ENCODE data around the gene ADGRD2. TPM values are rescaled to one million over a fixed set of nuclear protein-coding genes. Genes with fewer than 3 reads are reported as not detected.
A peak's percentile ranks its signal among the peaks of the same experiment; 100 is the strongest.

The ADGRD2 gene
- total RNA-seq, 1 donor from 2014 or later: not detected

DNA sequence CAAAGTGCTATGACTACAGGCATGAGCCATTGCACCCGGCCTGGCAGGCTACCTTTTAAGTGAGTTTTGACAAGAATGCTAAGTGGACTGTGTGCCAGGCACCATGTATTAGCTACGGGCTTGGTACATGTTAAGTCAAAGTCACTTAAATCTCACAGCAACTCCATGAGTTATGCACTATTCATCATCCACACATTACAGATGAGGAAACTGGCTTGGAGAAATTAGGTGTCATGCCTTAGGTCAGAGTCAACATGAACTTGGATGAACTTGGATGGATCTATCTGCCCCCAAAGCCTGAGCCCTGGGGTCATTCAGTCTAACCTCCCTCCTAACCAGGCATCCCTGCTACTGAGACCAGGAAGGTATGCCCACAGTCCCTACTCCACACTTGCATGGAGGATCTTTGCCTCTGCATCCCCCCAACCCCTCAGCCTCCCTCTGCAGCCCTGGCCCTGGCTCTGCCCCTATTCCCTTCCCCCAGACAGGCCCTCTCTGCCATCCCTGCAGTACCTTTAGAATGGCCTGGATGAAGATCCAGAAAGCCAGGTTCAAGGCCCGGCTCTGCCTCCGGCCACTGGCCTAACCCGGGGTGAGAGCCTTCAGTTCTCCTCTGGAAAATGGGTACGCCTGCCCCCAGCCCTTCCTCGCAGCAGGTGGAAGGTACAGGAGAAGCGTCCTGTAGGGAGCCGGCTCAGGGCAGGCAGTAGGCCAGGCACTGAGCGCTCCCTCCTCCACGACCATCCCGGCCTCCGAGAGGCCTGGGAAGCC lies 685 bp upstream of the ADGRD2 start:
- no peak overlapping the region for H3K4me3 ChIP-seq
- no peaks in the 10 kb centered on the region for H3K9me3 ChIP-seq (replicated peaks)
- peaks cover 69% of the 10 kb centered on the region for H3K27me3 ChIP-seq (ENCODE audit: low read depth)
- H3K36me3 ChIP-seq: no peaks in the 10 kb centered on the region
- intact Hi-C loops (cut with micrococcal nuclease): no loop called here
- H3K27ac ChIP-seq (replicated peaks): no peak overlapping the region
- peaks cover 29% of the 10 kb centered on the region for H3K4me1 ChIP-seq
- TF ChIP-seq, protein P1, sequence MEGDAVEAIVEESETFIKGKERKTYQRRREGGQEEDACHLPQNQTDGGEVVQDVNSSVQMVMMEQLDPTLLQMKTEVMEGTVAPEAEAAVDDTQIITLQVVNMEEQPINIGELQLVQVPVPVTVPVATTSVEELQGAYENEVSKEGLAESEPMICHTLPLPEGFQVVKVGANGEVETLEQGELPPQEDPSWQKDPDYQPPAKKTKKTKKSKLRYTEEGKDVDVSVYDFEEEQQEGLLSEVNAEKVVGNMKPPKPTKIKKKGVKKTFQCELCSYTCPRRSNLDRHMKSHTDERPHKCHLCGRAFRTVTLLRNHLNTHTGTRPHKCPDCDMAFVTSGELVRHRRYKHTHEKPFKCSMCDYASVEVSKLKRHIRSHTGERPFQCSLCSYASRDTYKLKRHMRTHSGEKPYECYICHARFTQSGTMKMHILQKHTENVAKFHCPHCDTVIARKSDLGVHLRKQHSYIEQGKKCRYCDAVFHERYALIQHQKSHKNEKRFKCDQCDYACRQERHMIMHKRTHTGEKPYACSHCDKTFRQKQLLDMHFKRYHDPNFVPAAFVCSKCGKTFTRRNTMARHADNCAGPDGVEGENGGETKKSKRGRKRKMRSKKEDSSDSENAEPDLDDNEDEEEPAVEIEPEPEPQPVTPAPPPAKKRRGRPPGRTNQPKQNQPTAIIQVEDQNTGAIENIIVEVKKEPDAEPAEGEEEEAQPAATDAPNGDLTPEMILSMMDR (IDR thresholded peaks at IDR 0.05; ENCODE audit: borderline replicate concordance): no peak
- DNase-seq: no peak

DNA sequence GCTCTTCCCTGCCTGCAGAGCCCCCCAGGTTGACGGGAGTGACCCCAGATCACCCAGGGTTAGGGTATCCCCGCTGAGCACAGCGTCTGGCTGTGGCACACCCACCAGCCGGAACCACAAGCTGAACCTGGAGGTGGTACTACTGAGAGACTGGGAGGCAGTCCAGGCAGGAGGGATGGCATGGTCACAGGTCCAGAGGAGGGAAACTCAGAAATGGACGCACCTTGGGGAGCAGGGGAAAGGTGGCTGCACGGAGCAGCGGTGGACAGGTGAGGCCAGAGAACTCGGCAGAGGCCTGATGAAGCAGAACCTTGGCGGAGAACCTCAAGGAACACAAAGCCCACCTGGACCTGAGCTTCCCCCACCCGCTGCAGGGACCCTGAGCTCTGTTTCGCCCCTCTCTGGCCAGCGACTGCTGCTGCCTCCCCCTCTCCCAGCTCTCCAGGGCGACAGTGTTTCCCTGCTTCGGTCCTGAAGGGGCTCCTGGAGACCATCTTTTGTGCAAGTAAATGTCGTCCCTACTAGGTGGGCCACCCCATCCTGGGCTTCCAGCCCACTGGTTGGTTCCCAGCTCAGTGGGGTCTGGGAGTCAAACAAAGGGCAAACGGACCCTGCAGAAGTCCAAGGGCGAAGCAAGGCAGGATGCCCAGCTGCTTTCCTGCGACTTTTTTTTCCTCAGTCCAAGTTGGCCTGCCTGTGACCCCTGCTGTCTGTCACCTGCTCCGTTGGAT lies 845 bp downstream of the ADGRD2 start:
- no peak for DNase-seq
- no peaks in the 10 kb centered on the region for H3K36me3 ChIP-seq

DNA sequence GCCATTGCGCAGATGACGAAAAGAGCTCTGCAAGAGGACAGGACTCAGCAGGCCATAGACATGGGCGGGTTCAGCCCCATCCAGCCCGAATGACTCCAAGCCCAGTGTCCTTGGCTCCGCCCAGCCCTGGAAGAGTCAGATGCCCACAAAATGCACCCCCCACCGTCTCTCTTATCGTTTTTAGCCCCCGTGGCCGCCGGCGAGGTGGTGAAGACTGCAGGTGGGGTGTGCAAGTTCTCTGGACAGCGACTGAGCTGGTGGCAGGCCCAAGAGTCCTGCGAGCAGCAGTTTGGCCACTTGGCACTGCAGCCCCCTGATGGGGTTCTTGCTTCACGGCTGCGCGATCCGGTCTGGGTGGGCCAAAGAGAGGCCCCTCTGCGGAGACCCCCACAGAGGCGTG lies 2.1 kb downstream of the ADGRD2 start:
- H3K36me3 ChIP-seq: no peaks in the 10 kb centered on the region

More for the DNA sequence above, 845 bp downstream of the ADGRD2 start:
- Histone ChIP-seq H3K9me3 (replicated peaks) (no peaks in the 10 kb centered on the region), H3K27me3 (ENCODE audit: low read depth) (peaks cover 74% of the 10 kb centered on the region), H3K27ac (replicated peaks) (no peak overlapping the region), H3K4me3 (peak overlapping the region; percentile 25), H3K4me1 (peaks cover 29% of the 10 kb centered on the region)
- TF ChIP-seq, protein P1 (IDR thresholded peaks at IDR 0.05; ENCODE audit: borderline replicate concordance): no peak
- intact Hi-C loops (cut with micrococcal nuclease): no loop called here

DNA sequence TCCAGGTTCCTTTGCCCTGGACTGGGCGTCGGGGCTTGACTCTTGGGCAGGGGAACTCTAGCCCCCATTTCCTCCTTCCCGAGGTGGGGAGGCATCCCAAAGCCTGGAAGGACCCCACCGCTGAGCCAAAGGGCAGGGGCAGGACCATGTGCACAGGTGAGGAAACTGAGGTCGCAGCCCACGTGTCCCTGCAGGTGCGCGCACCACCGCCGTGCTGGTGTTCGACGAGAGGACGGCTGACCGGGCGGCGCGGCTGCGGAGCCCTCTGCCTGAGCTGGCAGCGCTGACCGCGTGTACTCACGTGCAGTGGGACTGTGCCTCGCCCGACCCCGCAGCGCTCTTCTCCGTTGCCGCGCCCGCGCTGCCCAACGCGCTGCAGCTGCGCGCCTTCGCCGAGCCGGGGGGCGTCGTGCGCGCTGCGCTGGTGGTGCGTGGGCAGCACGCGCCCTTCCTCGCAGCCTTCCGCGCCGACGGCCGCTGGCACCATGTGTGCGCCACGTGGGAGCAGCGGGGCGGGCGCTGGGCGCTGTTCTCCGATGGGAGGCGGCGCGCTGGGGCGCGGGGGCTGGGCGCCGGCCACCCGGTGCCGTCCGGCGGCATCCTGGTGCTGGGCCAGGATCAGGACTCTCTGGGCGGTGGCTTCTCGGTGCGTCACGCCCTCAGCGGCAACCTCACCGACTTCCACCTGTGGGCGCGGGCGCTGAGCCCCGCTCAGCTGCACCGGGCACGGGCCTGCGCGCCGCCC lies 2.8 kb downstream of the ADGRD2 start:
- Histone ChIP-seq H3K27me3 (ENCODE audit: low read depth) (peaks cover 69% of the 10 kb centered on the region), H3K4me1 (peaks cover 22% of the 10 kb centered on the region), H3K9me3 (replicated peaks) (no peaks in the 10 kb centered on the region), H3K36me3 (no peaks in the 10 kb centered on the region), H3K4me3 (peak overlapping the region; percentile 51), H3K27ac (replicated peaks) (no peak overlapping the region)
- DNase-seq: no peak
- intact Hi-C loops (cut with micrococcal nuclease): no loop called here
- TF ChIP-seq, protein P1 (IDR thresholded peaks at IDR 0.05; ENCODE audit: borderline replicate concordance): no peak

More for the DNA sequence above, 2.1 kb downstream of the ADGRD2 start:
- DNase-seq: no peak
- TF ChIP-seq, protein P1 (IDR thresholded peaks at IDR 0.05; ENCODE audit: borderline replicate concordance): no peak
- Histone ChIP-seq H3K4me1 (peaks cover 27% of the 10 kb centered on the region), H3K4me3 (no peak overlapping the region), H3K27ac (replicated peaks) (no peak overlapping the region), H3K9me3 (replicated peaks) (no peaks in the 10 kb centered on the region), H3K27me3 (ENCODE audit: low read depth) (peaks cover 74% of the 10 kb centered on the region)
- intact Hi-C loops (cut with micrococcal nuclease): no loop called here

DNA sequence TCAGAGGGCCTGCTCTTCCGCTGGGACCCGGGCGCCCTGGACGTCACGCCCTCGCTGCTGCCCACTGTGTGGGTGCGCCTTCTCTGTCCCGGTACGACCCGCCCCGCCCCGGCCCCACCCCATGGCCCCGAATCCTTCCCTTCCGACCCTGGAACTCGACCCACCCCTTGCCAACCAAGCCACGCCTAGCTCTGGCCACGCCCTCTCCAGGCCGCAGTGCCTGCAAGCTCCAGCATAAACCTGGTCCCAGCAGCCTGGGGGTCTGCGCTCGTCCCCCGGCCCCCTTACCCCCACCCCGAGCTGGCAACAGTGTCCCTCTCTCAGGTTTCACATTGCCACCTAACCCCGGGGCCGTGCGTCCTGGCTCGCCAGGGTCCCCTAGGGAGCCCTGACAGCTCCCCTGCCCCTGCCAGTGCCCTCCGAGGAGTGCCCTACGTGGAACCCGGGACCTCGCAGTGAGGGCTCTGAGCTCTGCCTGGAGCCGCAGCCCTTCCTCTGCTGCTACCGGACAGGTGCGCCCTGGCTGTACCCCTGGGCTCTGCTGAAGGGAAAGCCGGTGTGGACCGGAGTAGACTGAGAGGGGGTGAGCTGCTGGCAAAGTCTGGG lies 3.4 kb downstream of the ADGRD2 start:
- Histone ChIP-seq H3K27me3 (ENCODE audit: low read depth) (peaks cover 62% of the 10 kb centered on the region), H3K27ac (replicated peaks) (no peak overlapping the region), H3K4me3 (peak overlapping the region; percentile 51), H3K9me3 (replicated peaks) (no peaks in the 10 kb centered on the region), H3K36me3 (no peaks in the 10 kb centered on the region), H3K4me1 (peaks cover 16% of the 10 kb centered on the region)
- intact Hi-C loops (cut with micrococcal nuclease): no loop called here
- TF ChIP-seq, protein P1 (IDR thresholded peaks at IDR 0.05; ENCODE audit: borderline replicate concordance): no peak
- DNase-seq: no peak
